Head of caudate nucleus (tissue), 42 donors: Measurements from ENCODE around the gene LRRC38.
"Not testable (repeated sequence)": the region's sequence is repeated elsewhere in the genome, so short reads cannot be mapped to it uniquely, and the experiment has no call there.

ENCODE experiments used
- DNase-seq, 42 donors: peaks; one replicate each; pipeline versions ENCODE4 v3.0.0 to v3.0.0-alpha.2; 2020 to 2021; ENCODE audit warnings: mixed read lengths in 7 of 42
- intact Hi-C: fragments of 100-400 bp; cut with DNase I; formaldehyde crosslinking; loops from one replicate; pipeline ENCODE4 v1.15.0; 2022

Gene LRRC38, protein sequence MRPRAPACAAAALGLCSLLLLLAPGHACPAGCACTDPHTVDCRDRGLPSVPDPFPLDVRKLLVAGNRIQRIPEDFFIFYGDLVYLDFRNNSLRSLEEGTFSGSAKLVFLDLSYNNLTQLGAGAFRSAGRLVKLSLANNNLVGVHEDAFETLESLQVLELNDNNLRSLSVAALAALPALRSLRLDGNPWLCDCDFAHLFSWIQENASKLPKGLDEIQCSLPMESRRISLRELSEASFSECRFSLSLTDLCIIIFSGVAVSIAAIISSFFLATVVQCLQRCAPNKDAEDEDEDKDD

DNA sequence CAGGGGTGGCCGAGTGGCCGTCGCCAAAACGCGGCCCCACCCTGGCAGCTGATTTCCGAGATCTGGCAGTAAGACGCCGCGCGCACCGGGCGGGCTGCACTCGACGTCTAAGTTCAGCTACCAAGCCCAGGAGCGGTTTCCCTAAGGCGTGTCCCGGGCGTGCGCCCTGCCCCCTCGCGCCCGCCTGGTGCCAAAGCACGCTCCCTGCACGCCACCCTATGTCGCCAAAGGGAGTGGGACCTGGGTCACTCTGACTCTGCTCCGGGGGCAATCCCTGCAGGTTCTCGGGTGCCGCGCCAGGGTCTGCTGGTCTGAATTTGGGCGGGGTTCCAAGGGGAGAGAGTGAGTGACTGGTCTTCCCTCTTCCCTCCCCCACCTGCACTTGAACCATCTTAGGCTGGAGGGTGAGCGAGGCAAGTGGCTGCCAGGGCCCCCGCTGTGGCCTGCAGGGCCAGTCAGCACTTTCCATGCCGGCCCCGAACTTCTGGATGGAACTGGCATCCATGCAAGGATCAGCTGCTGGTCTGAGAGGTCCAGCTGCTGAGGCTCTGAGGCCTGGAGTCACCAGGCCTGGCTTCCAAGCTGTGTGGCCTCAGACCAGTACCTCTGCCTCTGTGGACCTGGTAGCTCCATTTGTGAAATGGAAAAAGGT, at the start of gene LRRC38:
Gene LRRC38 (minus strand): TSS at position 109 of the 652 bp plus-strand sequence. CDS start 410 bp downstream, outside the sequence.
- intact Hi-C loops, result no loop called here
- DNase-seq, result no peak

DNA sequence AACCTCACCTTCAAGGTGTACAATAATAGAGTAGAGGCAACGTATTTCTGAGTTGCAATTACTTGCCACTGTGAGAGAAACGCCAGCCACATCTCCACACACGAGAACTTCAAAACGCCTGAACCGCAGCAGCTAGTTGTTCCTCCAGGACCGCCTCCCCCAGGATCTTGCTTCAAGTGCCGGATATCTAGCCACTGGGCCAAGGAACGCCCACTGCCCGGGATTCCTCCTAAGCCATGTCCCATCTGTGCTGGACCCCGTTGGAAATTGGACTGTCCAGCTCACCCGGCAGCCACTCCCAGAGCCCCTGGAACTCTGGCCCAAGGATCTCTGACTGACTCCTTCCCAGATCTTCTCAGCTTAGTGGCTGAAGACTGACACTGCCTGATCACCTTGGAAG, 49.2 kb upstream of the LRRC38 start:
- DNase-seq, result peak in 1 of 42 donors; percentile 5

DNA sequence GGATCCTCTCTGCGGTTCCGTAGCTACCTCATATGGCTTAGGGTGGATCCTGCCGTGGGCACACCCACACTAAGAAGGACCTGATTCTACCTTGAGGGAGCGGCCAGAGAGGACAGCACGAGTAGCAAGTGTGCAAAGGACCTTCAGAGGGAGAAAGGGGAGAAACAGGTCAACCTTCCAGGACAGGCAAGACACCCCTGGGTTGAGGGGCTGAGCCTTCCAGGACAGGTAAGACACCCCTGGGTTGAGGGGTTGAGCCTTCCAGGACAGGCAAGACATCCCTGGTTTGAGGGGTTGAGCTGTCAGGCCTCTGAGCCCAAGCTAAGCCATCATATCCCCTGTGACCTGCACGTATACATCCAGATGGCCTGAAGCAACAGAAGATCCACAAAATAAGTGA, 46.7 kb upstream of the LRRC38 start:
- intact Hi-C loops, result no loop called here
- peak in 1 of 42 donors; percentile 2 for DNase-seq

More for the DNA sequence above, 49.2 kb upstream of the LRRC38 start:
- intact Hi-C loops, result not testable (repeated sequence)

DNA sequence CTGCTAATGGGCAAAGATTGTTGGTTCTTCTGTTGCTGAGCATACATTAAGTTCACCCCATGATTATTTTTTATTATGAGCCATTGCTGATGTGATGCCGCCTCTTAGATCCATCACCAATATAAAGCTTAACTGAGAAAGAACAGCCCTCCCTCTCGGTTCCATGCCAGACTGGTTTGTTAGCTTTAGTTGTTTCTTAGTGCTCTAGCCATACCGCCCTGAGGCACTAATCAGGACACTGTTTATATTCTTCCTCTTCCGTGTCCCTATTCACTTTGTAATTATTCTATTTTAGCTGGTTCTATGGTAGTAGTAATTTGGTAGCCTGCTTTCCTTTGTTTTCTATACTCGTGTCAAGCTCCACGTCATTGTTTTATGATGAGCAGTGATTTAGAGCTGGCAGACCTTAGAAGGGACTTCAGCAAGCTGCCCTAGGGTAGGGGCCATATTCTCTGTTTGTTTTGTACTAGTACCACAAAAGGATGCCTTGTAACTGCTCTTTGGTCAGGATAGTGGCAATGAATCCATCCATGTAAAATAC, 42.5 kb upstream of the LRRC38 start:
- intact Hi-C loops, result no loop called here

DNA sequence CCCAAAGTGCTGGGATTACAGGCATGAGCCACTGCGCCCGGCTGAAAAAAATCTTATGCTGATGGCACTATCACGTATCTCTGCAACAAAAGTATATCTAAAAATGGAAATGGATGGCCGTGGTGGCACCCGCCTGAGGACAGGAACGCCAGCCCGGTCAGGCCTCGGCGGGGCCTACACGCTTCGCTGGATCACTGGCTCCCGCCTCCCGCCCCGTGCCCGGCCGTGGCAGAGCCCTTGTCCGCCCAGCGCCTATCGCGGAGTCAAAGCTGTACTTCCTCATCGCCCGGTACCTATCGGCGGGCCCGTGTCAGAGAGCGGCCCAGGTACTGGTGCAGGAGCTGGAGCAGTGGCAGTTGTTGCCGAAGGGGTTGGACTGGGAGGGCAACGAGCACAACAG, 41.0 kb upstream of the LRRC38 start:
- peak in 1 of 42 donors; percentile 7 for DNase-seq
- intact Hi-C loops, result no loop called here

More for the DNA sequence above, 42.5 kb upstream of the LRRC38 start:
- no peak for DNase-seq

DNA sequence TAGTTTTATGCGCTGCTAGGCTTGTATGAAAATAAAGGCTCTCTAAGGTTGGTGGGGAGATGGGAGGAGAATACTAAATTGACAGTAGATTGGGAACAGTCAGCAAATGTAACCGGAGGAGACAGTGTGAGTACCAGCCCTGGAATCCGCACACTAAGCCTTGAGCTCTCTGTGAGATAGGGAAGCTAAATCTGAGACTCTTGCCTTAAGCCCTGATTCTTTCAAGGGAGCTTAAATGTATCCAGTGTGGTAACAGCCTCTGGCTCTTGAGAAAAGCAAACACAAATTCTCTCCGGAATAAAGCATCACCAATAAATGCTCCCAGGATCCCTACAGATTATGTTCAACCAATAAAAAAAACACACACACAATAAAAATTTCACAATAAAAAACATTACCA, 36.9 kb upstream of the LRRC38 start:
- peak in 1 of 42 donors; percentile 19 for DNase-seq
- intact Hi-C loops, result no loop called here

DNA sequence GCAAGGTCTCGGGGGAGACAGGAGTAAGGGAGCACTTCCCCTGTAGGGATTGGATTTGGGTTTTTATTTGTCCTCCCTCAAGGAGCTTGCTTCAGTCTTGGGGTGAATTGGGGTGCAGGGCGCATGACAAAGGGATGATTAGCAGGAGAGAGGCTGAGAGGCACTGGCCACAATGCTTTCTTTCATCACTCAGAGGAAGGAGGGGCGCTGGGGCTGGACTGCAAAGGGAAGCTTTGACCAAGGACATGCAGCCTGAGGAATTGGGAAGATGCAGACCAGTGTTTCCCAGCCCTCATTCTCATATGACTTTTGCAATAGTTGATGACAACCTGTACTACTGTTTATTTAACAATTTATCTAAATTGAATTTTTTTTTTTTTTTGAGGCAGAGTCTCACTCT, 35.7 kb upstream of the LRRC38 start:
- DNase-seq, result peak; percentile 31 to 88 (median 71)
- intact Hi-C loops, result no loop called here

DNA sequence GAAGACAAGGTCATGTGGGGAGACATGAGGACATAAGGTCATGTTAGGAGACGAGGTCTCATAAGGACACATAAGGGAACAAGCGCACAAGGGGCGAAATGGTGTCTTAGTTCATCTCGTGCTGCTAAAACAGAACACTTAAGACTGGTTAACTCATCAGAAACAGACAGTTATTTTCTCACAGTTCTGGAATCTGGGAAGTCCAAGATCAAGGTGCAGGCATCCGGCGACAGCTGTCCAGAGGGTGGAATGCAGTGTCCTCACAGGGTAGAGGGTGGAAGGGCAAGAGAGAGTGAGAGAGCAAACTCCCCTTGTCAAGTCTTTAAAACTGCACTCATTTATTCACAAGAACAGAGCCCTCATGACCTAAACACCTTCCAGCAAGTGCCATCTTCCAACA, 35.2 kb upstream of the LRRC38 start:
- peak in 1 of 42 donors; percentile 25 for DNase-seq
- intact Hi-C loops, result no loop called here

DNA sequence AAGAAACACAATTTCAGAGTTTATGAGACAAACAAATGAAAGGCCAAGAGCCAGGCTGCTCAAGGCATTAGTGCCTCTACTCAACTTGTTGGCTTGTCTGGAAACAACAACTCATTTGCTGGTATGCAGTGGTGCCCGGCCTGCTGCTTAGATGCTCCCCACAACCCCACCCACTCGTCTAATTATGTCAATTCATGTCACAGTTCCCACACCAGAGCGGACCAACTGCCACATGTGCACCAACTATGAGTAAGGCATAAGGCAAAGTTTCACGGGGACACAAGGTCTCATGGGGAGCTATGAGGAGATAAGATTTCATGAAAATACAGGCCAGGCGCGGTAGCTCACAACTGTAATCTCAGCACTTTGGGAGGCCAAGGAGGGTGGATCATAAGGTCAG, 34.5 kb upstream of the LRRC38 start:
- DNase-seq, result peak in 1 of 42 donors; percentile 28
- intact Hi-C loops, result no loop called here

DNA sequence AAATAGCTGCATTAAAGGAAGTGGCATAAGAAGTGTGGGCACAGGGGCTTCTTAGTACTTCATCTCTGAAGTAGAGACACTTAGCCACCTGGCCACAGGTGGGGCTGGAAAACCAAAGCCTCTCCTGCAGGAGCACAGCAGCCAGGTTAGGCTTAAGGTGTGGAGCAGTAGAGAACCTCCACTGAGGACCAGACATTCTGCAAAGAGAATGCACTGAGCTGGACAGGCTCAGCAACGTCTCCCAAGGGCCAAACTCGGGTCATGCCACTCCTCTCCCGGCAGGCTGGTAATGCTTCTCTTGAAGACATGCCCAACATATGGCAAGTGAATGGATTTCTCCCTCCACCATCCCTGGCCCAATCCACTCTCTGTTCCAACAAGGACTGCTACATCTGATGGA, 33.0 kb upstream of the LRRC38 start:
- intact Hi-C loops, result no loop called here
- peak in 1 of 42 donors; percentile 28 for DNase-seq

DNA sequence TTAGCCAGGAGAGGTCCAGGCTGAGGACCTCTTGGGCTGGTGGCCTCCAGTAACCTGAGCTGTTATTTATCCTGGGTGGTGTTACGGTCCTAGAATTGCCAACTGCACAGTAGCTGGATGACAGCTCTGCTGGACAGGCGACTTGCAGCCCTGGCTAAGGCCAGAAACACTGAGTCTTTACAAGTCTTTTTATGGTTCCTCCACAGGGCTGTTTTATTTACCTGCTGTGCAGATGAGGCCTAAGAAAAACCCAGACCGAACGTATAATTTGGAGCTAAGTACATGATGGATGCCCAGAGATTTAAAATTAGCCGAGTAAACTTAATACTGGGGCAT, 30.4 kb upstream of the LRRC38 start:
- intact Hi-C loops, result no loop called here
- peak in 1 of 42 donors; percentile 11 for DNase-seq

DNA sequence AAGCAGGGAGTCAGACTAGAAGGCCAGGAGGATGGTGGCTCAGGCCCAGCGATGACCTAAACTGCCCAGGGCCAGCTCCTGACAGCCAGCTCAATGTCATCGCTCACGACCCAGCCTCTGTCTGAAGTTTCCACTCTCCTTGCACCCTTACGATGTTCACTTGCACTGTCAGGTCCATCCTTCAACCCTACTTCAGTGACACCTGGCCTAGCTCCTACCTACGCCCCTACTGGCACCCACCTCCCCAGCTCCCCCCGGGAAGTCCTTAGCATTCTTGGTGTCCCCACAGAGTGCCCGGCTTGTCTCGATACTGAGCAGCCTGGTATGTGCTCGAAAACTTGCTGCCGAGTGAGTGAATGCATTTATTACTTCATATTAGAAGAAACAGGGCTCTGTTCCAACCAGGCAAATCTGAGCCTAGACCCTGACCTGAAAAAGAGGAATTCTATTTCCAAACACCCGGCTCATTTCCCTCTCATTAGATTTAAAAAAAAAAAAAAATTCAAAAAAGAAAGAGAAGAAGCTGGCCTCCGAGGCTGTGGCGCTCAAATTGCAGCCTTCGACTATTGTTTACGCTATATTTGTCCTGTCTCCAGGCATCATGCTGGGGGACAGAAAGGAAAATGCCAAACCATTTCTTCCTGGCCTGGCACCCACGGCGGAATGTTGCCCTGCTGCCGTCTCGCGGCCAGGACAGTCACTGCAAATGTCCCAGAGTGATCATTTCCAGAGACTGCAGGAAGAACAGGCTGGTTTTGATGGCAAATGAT, 29.8 kb upstream of the LRRC38 start:
- intact Hi-C loops, result no loop called here
- DNase-seq, result peak in 41 of 42 donors; percentile 37 to 84 (median 64)

DNA sequence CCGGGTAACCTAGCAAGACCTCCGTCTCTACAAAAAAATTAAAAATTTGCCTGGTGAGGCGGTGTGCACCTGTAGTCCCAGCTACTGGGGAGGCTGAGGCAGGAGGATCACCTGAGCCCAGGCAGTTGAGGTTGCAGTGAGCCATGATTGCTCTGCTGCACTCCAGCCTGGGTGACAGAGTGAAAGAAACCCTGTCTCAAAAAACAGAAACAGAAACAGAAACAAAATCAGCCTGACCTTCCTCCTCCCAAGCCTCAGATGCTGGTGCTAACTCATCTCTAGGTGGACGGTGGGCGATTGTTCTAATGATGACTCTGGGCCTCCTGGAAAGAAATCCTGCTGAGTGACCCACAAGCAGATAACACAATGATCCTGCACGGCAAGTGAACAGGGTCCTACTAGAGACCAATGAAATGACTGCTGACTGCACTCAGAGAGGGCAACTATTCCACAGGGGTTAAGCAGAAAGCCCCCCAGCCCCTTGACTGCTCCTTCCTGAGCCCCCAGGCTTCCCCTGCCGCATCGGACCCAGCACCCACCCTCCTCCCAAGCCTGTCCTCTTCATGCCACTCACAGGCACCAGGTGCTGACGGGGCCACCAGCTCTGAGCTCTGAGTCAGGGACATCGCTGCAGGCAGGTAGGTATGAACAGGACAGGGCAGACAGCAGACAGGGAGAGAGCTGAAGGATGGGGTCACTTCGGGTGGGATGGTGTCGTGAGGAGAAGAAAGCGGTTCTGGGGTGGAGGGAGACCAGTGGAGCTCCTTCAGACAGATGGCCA, 27.8 kb upstream of the LRRC38 start:
- DNase-seq, result no peak
- intact Hi-C loops, result no loop called here

DNA sequence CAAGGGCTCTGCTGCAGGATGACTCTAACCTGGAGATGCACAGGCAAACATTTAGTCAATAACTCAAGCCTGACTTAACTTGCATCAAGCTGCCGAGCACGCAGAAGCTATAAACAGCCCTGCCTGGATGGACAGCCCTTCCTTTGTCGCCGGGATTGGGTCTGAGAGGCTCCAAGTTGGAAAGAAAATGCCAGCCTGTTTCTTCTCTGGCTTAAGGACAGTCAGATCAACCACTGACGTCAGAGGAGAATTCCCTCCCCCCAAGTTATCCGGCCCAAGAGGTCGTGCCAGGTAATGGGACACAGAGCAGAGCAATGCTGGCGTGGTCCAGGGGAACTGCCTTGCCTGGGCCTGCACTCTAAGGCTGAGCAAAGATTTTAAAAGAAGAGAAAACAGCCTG, 27.1 kb upstream of the LRRC38 start:
- intact Hi-C loops, result no loop called here
- DNase-seq, result peak in 18 of 42 donors; percentile 4 to 53 (median 32)

DNA sequence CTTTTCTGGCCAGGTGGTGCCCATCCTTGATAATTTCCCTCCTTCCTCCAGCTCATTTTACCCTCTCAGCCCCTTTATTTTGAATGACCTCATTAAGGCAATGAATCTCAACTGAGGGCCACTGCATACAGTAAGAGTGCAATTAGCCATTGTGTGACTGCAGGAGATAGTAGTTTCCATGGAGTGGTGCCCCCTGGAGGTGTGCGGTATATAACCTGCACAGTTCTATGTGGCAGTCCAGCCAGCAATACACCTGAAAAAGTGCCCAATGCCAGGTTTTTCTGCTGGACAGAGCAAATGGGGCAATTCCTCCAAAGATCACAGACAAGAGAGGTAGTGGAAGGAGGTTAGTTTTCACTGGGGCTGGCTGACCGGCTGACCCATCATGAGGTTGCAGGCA, 25.9 kb upstream of the LRRC38 start:
- intact Hi-C loops, result no loop called here
- DNase-seq, result no peak

DNA sequence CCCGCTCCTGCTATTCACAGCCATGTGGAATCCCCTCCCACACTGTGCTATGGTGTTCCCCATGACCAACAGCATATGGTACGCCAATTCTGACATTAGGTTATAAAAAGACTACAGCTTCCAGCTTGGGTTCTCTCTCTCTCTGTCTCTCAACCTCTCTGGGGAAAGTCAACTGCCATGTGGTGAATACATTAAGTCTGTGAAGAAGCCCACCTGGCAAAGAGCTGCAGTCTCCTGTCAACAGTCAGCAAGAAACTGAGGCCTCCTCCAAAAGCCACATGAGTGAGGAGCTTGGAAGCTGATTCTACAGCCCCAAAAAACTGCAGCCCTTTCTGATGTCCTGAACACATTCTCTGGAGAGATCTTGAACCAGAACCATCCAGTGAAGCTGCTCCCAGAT, 25.0 kb upstream of the LRRC38 start:
- intact Hi-C loops, result no loop called here
- no peak for DNase-seq

DNA sequence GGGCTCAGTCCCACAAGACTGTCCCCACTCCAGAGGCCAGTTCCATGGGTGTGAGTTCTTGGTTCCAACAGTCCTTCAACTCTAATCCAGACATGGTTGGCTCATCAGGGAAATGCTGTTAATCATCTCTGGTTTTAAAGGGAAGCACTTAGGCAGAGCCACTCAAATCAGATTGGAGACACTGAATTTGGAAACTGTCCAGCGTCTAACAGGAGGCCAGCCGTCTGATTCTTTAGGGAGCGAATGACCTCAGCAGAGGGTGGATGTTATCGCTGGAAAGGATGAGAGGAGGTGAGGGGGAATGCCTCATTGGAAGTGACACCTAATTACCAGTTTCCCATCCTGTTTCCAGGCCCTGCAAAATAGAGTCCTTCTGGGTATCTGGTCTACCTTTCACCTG, 22.8 kb upstream of the LRRC38 start:
- intact Hi-C loops, result no loop called here

DNA sequence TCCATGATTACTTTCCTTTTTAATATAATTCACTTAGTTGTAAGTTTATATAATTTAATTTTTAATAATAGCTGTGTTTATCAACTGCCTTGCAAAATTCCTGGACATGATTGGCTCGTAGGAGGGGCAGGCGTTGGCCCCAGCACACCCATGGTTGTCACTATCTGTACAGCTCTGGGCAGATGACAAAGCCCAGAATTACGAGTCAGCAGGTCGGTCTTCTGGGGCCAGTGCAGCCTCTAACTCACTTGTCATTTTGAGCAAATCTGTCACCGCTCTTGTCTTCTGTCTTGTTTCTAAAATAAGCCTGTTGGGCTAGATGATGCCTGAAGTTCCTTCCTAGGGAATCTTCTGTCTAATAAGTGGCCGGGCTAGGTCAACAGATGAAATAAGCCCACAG, 21.4 kb upstream of the LRRC38 start:
- intact Hi-C loops, result no loop called here
- DNase-seq, result no peak

More for the DNA sequence above, 22.8 kb upstream of the LRRC38 start:
- no peak for DNase-seq

DNA sequence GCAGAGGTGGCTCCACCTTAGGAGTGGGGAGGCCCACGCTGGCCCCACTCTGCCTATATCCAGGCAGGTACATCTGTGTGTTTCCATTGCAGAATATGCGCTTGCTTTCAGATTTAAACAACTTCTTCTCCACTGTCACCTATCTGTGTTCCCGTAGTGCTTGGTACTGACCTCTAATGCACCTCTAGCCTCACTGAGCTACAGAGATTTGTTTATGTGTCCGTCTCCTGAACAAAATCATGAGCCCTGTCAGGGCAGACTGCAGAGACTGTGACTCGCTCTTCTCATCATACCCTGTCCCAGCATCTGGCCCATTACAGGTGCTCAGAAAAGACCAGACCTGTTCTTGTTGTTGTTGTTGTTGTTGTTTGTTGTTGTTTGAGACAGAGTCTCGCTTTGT, 14.5 kb upstream of the LRRC38 start:
- intact Hi-C loops, result no loop called here

More for the DNA sequence above, 14.5 kb upstream of the LRRC38 start:
- no peak for DNase-seq
